Parathyroid adenoma (tissue), 2 donors: ENCODE results near the gene GALNT18.

ENCODE experiments used
- H2AFZ ChIP-seq: fragments of 300-600 bp; sonication (generic); one replicate; pipeline ENCODE4 v1.7.0; 2017; ENCODE audit warnings: antibody characterized with exemption, mild to moderate bottlenecking
- H3K27ac ChIP-seq: fragments of 300-600 bp; sonication (generic); one replicate; pipeline ENCODE4 v1.7.0; 2017
- H3K27me3 ChIP-seq: fragments of 300-600 bp; sonication (generic); one replicate; pipeline ENCODE4 v1.7.0; 2017; ENCODE audit warnings: low read length; ENCODE audit not compliant: control insufficient read depth, insufficient read depth
- H3K36me3 ChIP-seq: fragments of 300-600 bp; sonication (generic); one replicate; pipeline ENCODE4 v1.7.0; 2017; ENCODE audit warnings: low read length; ENCODE audit not compliant: control insufficient read depth, insufficient read depth
- H3K4me1 ChIP-seq: fragments of 300-600 bp; sonication (generic); one replicate; pipeline ENCODE4 v1.7.0; 2017; ENCODE audit warnings: control low read depth
- H3K4me2 ChIP-seq: fragments of 300-600 bp; sonication (generic); one replicate; pipeline ENCODE4 v1.7.0; 2017; ENCODE audit warnings: low read length
- H3K4me3 ChIP-seq: fragments of 300-600 bp; sonication (generic); one replicate; pipeline ENCODE4 v1.7.0; 2017; ENCODE audit warnings: low read depth, low read length
- H3K79me2 ChIP-seq: fragments of 300-600 bp; sonication (generic); one replicate; pipeline ENCODE4 v1.7.0; 2017; ENCODE audit warnings: control low read depth
- H3K9ac ChIP-seq: fragments of 300-600 bp; sonication (generic); one replicate; pipeline ENCODE4 v1.7.0; 2017; ENCODE audit warnings: mild to moderate bottlenecking
- H3K9me3 ChIP-seq: fragments of 300-600 bp; sonication (generic); one replicate; pipeline ENCODE4 v1.7.0; 2017; ENCODE audit warnings: low read length; ENCODE audit not compliant: control insufficient read depth
- CTCF ChIP-seq: fragments of 300-600 bp; sonication (generic); IDR thresholded peaks from one replicate; pipeline ENCODE4 v1.7.0; 2017; ENCODE audit warnings: antibody characterized with exemption, mild to moderate bottlenecking
- donor health status: primary hyperparathyroidism.

GALNT18 gene

DNA sequence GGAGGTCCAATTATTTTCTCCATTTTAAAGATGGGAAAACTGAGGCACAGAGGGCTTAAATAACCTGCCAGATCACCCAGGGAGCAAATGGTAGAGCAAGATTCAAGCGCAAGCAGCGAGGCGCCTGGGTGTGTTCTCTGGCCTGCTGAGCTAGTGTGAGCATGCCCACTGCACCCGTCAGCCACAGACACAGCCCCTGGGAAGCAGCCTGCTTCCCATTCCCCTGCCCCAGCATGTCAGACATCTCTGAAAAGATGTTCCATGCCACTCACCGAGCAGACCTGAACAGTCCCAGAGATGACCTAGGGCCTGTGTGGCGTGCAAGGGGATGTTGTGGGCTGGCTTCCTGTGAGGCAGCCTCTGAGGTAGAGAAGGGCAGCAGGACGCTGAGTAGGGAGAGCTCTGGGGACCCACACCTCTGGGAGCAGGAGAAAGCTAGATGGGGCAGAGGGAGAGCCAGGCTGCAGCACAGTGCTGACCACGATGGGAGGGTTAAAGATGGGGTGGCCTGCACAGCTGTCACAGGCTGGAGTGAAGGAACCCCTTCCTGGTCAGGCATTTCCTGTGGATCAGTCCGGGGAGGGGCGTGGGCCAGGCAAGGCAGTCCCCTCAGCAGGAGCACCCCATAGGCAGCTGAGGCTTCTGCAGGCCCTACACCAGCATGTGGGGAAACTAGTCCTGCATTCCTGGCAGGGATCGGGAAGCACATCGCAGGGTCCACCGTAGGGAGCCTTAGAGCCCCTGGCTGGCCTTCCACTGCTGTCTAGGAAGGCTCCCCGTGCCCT, 101.4 kb downstream of the GALNT18 start:
- H3K79me2 ChIP-seq = no peaks in the 10 kb centered on the region
- no peak overlapping the region for H3K27ac ChIP-seq
- no peak for TF ChIP-seq CTCF
- H3K9ac ChIP-seq = no peak overlapping the region
- H3K4me2 ChIP-seq = no peak overlapping the region
- no peaks in the 10 kb centered on the region for H3K27me3 ChIP-seq
- H3K9me3 ChIP-seq = no peaks in the 10 kb centered on the region
- H3K36me3 ChIP-seq = no peaks in the 10 kb centered on the region
- H3K4me3 ChIP-seq = no peak overlapping the region
- no peak overlapping the region for H2AFZ ChIP-seq
- H3K4me1 ChIP-seq = peaks cover 21% of the 10 kb centered on the region

DNA sequence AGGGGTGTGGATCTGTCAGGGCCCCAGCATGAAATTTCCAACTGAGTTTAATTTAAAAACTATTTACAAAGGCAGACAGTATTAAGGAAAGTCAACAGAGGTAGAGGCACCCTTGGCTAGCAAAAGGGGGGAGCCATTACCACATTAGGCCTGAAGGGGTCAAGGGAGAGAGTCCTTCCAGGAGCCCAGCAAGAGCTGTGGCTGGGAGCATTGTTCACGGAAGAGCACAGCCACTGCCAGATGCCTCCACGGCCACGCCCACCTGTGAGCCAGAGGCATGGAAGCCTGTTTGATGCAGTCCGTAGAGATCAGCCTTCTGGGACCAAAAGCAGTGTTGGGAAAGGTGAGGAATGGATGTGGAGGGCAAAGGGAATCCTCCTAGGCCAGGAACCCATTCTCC, 102.6 kb downstream of the GALNT18 start:
- Histone ChIP-seq H3K79me2 (no peaks in the 10 kb centered on the region), H3K27ac (no peak overlapping the region), H3K4me1 (peaks cover 28% of the 10 kb centered on the region), H3K4me2 (no peak overlapping the region), H3K4me3 (no peak overlapping the region), H3K9me3 (no peaks in the 10 kb centered on the region), H3K9ac (no peak overlapping the region), H3K36me3 (no peaks in the 10 kb centered on the region), H2AFZ (no peak overlapping the region), H3K27me3 (no peaks in the 10 kb centered on the region)
- no peak for TF ChIP-seq CTCF

GRCh38 chr11:11514246-11514645, 107.6 kb downstream of the GALNT18 start:
- H3K9ac ChIP-seq = no peak overlapping the region

DNA sequence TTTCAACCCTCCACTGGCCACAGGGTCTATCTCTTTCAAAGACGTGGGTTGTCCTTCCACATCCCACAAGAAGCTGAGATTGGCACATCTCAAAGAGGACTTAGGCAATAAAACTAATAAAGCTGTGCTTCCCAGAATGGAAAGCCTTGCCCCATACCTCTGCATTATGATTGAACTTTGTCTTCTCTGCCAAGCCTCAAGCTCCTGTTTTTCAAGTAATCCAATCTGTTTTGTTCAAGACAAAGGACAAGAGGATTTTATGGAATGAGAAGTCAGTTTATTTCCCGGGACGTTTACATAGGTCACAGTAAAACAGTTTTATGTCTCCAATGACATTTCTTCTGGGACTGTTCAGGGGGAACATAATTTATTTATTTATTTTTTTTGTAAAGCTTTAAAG, 108.4 kb downstream of the GALNT18 start:
- H3K9me3 ChIP-seq = no peaks in the 10 kb centered on the region
- H2AFZ ChIP-seq = no peak overlapping the region
- H3K79me2 ChIP-seq = no peaks in the 10 kb centered on the region
- no peak for TF ChIP-seq CTCF
- no peak overlapping the region for H3K4me3 ChIP-seq
- no peaks in the 10 kb centered on the region for H3K27me3 ChIP-seq
- H3K4me2 ChIP-seq = no peak overlapping the region
- peaks cover 43% of the 10 kb centered on the region for H3K4me1 ChIP-seq
- H3K36me3 ChIP-seq = no peaks in the 10 kb centered on the region
- H3K9ac ChIP-seq = no peak overlapping the region
- H3K27ac ChIP-seq = no peak overlapping the region

More at GRCh38 chr11:11514246-11514645, 107.6 kb downstream of the GALNT18 start:
- Histone ChIP-seq H3K9me3 (no peaks in the 10 kb centered on the region), H3K4me2 (peak overlapping the region; percentile 35), H3K4me3 (no peak overlapping the region), H3K36me3 (no peaks in the 10 kb centered on the region), H2AFZ (no peak overlapping the region), H3K79me2 (no peaks in the 10 kb centered on the region), H3K27me3 (no peaks in the 10 kb centered on the region), H3K27ac (peak overlapping the region; percentile 71), H3K4me1 (peaks cover 40% of the 10 kb centered on the region)
- TF ChIP-seq CTCF = no peak

- H3K27me3 ChIP-seq = no peaks in the 10 kb centered on the region
- H3K9me3 ChIP-seq = no peaks in the 10 kb centered on the region
- H3K79me2 ChIP-seq = no peaks in the 10 kb centered on the region
- no peak overlapping the region for H3K9ac ChIP-seq
- peaks cover 41% of the 10 kb centered on the region for H3K4me1 ChIP-seq
- no peak overlapping the region for H3K27ac ChIP-seq
- no peaks in the 10 kb centered on the region for H3K36me3 ChIP-seq
- no peak overlapping the region for H3K4me2 ChIP-seq
- no peak for TF ChIP-seq CTCF
- H3K4me3 ChIP-seq = no peak overlapping the region
- H2AFZ ChIP-seq = no peak overlapping the region
Observed at GRCh38 chr11:11512929-11513328, 108.9 kb downstream of the GALNT18 start.
